GM12878 (cell line): Measurements from ENCODE around the gene ZNF827. TPM values are rescaled to one million over a fixed set of nuclear protein-coding genes. Genes with fewer than 3 reads are reported as not detected.
A peak's percentile ranks its signal among the peaks of the same experiment; 100 is the strongest.

ENCODE experiments used
- ATAC-seq: fragments of 200-7000 bp; cut with Tn5 transposase; 3 replicates; pipeline ENCODE4 v1.9.1; 2020; ENCODE audit warnings: mild to moderate bottlenecking, moderate library complexity
- BruUV-seq: library from RNA; stranded (reverse); fragments of 400-500 nt; replicated peaks from 2 replicates; lab custom pipeline; 2021; lab: Mats Ljungman, UMichigan
- CTCF ChIA-PET: fragments of 300-600 bp; sonication (Branson Sonifier 250); formaldehyde crosslinking; extraction: SDS; loops from one replicate; lab custom pipeline; 2021; ENCODE audit warnings: inconsistent platforms; lab: Yijun Ruan, JAX
- POLR2A ChIA-PET: fragments of 350-600 bp; formaldehyde crosslinking; extraction: SDS; loops from one replicate; lab custom pipeline; 2021; ENCODE audit warnings: inconsistent platforms; lab: Charles Lee
- RAD21 ChIA-PET: fragments of 300-600 bp; sonication (Branson Sonifier 250); formaldehyde crosslinking; loops from one replicate; lab custom pipeline; 2023; ENCODE audit warnings: antibody characterized with exemption; ENCODE audit not compliant: unreplicated experiment; lab: Charles Lee
- SMC1A ChIA-PET: fragments of 300-600 bp; sonication (Branson Sonifier 250); formaldehyde crosslinking; loops from one replicate; lab custom pipeline; 2023; ENCODE audit not compliant: unreplicated experiment, uncharacterized antibody; lab: Charles Lee
- DNase-seq: peaks from one replicate; pipeline ENCODE4 v3.0.0-alpha.2; 2011; ENCODE audit warnings: low read depth, low spot score
- FAIRE-seq: peaks from 3 replicates; lab custom pipeline; 2011; peaks lifted over from hg19 to GRCh38; lab: Jason Lieb, UNC
- H2AFZ ChIP-seq: 2 replicates; pipeline ENCODE4 v1.6.0; 2011; ENCODE audit warnings: low read depth, low read length, control low read depth; ENCODE audit not compliant: control insufficient read depth
- H3K27ac ChIP-seq: 2 replicates; pipeline ENCODE4 v1.5.1; 2011; ENCODE audit warnings: control low read depth; ENCODE audit not compliant: control insufficient read depth, insufficient read depth
- H3K27me3 ChIP-seq, 2 experiments: replicated peaks in 1 of 2; 2 replicates each; pipeline versions ENCODE4 v1.6.0 to v1.6.1; 2011; ENCODE audit warnings: low read length in 1 of 2; ENCODE audit not compliant: control insufficient read depth in 2 of 2, insufficient read depth in 2 of 2
- H3K36me3 ChIP-seq, 2 experiments: 2 replicates each; pipeline ENCODE4 v1.5.1; 2011; ENCODE audit warnings: low read length in 1 of 2; ENCODE audit not compliant: control insufficient read depth in 2 of 2, insufficient read depth in 2 of 2
- H3K4me1 ChIP-seq: 2 replicates; pipeline ENCODE4 v1.6.1; 2011; ENCODE audit warnings: mild to moderate bottlenecking, low read length, moderate library complexity, mixed read lengths; ENCODE audit not compliant: control insufficient read depth, insufficient read depth
- H3K4me2 ChIP-seq: 2 replicates; pipeline ENCODE4 v1.6.0; 2011; ENCODE audit warnings: control low read depth; ENCODE audit not compliant: control insufficient read depth, insufficient read depth
- H3K4me3 ChIP-seq: fragments of 200-600 bp; sonication (generic); 2 replicates; pipeline ENCODE4 v1.5.1; 2016
- H3K79me2 ChIP-seq: 2 replicates; pipeline ENCODE4 v1.6.0; 2011; ENCODE audit warnings: low read length; ENCODE audit not compliant: control insufficient read depth, insufficient read depth
- H3K9ac ChIP-seq: 2 replicates; pipeline ENCODE4 v1.8.0; 2011; ENCODE audit warnings: low read length, control low read depth, mixed read lengths; ENCODE audit not compliant: control insufficient read depth, insufficient read depth
- H3K9me3 ChIP-seq: replicated peaks from 3 replicates; pipeline ENCODE4 v1.5.1; 2011; ENCODE audit warnings: mild to moderate bottlenecking, low read length; ENCODE audit not compliant: control insufficient read depth, insufficient read depth
- H4K20me1 ChIP-seq: 2 replicates; pipeline ENCODE4 v1.6.0; 2011; ENCODE audit not compliant: control insufficient read depth, insufficient read depth
- ASH2L ChIP-seq: fragments of 300-600, 200-600 bp; sonication (generic); IDR thresholded peaks from 2 replicates; pipeline ENCODE4 v1.6.1; 2017; ENCODE audit warnings: low read depth, mild to moderate bottlenecking, borderline replicate concordance
- E2F4 ChIP-seq: IDR thresholded peaks from 2 replicates; pipeline ENCODE4 v1.6.1; 2012; ENCODE audit warnings: low read depth, low read length, improper control_type of control experiment
- IKZF1 ChIP-seq: fragments of 450-650 bp; conservative IDR thresholded peaks from 2 replicates; pipeline ENCODE4 v1.6.1; 2017; ENCODE audit warnings: antibody characterized with exemption, mild to moderate bottlenecking
- LARP7 ChIP-seq: fragments of 450-650 bp; IDR thresholded peaks from 2 replicates; pipeline ENCODE4 v1.6.1; 2017; ENCODE audit warnings: mild to moderate bottlenecking
- NFYB ChIP-seq: IDR thresholded peaks from 2 replicates; pipeline ENCODE4 v1.6.1; 2011; ENCODE audit warnings: low read depth, mild to moderate bottlenecking, low read length, improper control_type of control experiment, moderate library complexity; ENCODE audit not compliant: insufficient read depth
- SPI1 ChIP-seq: IDR thresholded peaks from 2 replicates; pipeline ENCODE4 v1.6.1; 2011; ENCODE audit warnings: low read depth, mild to moderate bottlenecking, low read length, moderate library complexity, borderline replicate concordance; ENCODE audit not compliant: insufficient read depth
- TCF3 ChIP-seq: IDR thresholded peaks from 2 replicates; pipeline ENCODE4 v1.6.1; 2012; ENCODE audit warnings: low read depth, mild to moderate bottlenecking, low read length, borderline replicate concordance; ENCODE audit not compliant: insufficient read depth
- WRNIP1 ChIP-seq: IDR thresholded peaks from 2 replicates; pipeline ENCODE4 v1.6.1; 2011; ENCODE audit warnings: low read depth, low read length, improper control_type of control experiment, borderline replicate concordance
- YBX1 ChIP-seq: fragments of 450-650 bp; IDR thresholded peaks from 2 replicates; pipeline ENCODE4 v1.6.1; 2016; ENCODE audit warnings: antibody characterized with exemption
- ZNF384 ChIP-seq: IDR thresholded peaks from 2 replicates; pipeline ENCODE4 v1.6.1; 2012; ENCODE audit warnings: low read depth, mild to moderate bottlenecking, low read length, improper control_type of control experiment, borderline replicate concordance
- ZZZ3 ChIP-seq: IDR thresholded peaks from 2 replicates; pipeline ENCODE4 v1.6.1; 2011; ENCODE audit warnings: low read depth; ENCODE audit not compliant: control insufficient read depth, insufficient read length
- WGBS: methylation state at CpG from one replicate; pipeline ENCODE4 v1.1.6; 2016; ENCODE audit warnings: low lambda C conversion rate; ENCODE audit not compliant: insufficient replicate concordance, insufficient coverage; ENCODE audit errors: missing lambda C conversion rate; 5-methylcytosine and 5-hydroxymethylcytosine counted together
- in situ Hi-C: fragments of 300-500 bp; cut with MboI; formaldehyde crosslinking; loops from 9 replicates; pipeline ENCODE4 v1.14.3; 2018; ENCODE audit warnings: mixed read lengths
- intact Hi-C: fragments of 100-400 bp; cut with micrococcal nuclease; formaldehyde crosslinking; loops from one replicate; pipeline ENCODE4 v1.14.2; 2022; ENCODE audit not compliant: unreplicated experiment
- polyA plus RNA-seq, 11 experiments: library from polyadenylated mRNA; depleted of rRNA in 4 of 11; unstranded in 6 of 11; stranded (reverse) in 5 of 11; fragments of >200 nt; fragmentation: Nextera tagmentation in 4 of 11; fragmentation: Illumina TruSeq in 1 of 11; extraction: Ambion mirVana in 4 of 11; extraction: Trizol in 1 of 11; gene quantifications; 1 replicate in 1 of 11; 2 replicates in 10 of 11; pipeline versions ENCODE4 v1.2.1 to v1.2.3, GENCODE V29; 2011 to 2016; ENCODE audit warnings: inconsistent platforms in 2 of 11, missing spikeins in 2 of 11, low read depth in 1 of 11
- total RNA-seq, 4 experiments: library from RNA; depleted of rRNA in 3 of 4; stranded (reverse); fragments of >200 nt in 3 of 4; fragmentation: Illumina TruSeq in 1 of 4; extraction: Trizol in 1 of 4; gene quantifications; 2 replicates each; pipeline versions ENCODE4 v1.2.1 to v1.2.3, GENCODE V29; 2013 to 2021
- TF ChIP-seq, protein P1 (sequence below): IDR thresholded peaks from 2 replicates; pipeline ENCODE4 v1.6.1; 2011; ENCODE audit warnings: borderline replicate concordance, low read depth, mild to moderate bottlenecking, moderate library complexity, low read length; ENCODE audit not compliant: insufficient read depth, poor library complexity, severe bottlenecking
- TF ChIP-seq, protein P2 (sequence below): fragments of 450-650 bp; IDR thresholded peaks from 2 replicates; pipeline ENCODE4 v1.6.1; 2016; ENCODE audit warnings: mild to moderate bottlenecking
- TF ChIP-seq, protein P3 (sequence below): fragments of 450-650 bp; IDR thresholded peaks from 2 replicates; pipeline ENCODE4 v1.6.1; 2018; ENCODE audit warnings: mild to moderate bottlenecking, low read depth, moderate library complexity; ENCODE audit not compliant: partially characterized antibody
- TF ChIP-seq, protein P4 (sequence below): IDR thresholded peaks from 2 replicates; pipeline ENCODE4 v1.6.1; 2012; ENCODE audit warnings: low read length, inconsistent platforms

Gene ZNF827
- total and polyA plus RNA-seq, 10 of the 15 experiments (the other 5 are each of a cell fraction or from before 2014, with no cell fraction given) = 3.8 to 31.5 (median 13.6) TPM

DNA sequence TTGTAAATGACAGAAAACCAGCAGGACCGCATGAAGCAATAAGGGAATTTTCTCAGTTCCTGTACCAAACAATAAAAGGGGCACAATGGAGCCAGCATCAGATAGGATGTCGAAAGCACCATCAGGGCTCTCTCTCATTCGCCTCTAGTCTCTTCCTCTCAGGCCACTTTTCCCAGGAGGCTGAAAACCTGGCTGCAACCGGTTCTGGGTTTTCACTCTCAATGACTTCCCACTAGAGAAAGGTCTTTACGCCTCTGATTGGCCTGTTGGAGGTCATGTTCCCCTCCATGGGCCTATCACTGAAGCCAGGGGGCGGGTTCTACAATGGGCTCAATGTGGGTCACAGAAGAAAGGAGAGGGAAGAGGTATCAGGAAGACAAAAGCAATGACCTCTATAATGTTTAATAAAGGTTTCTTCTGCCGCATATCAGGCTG, 29.3 kb downstream of the ZNF827 start:
- FAIRE-seq (no peak), DNase-seq (no peak), ATAC-seq (peak; percentile 85)
- Histone ChIP-seq H3K9ac (no peak overlapping the region), H3K79me2 (peaks cover 75% of the 10 kb centered on the region), H3K27me3 (no peaks in the 10 kb centered on the region), H3K4me1 (peaks cover 5% of the 10 kb centered on the region; the same call in 1 of the 2 replicates), H3K9me3 (no peaks in the 10 kb centered on the region), H2AFZ (no peak overlapping the region), H3K4me2 (no peak overlapping the region)
- CTCF ChIA-PET = no interaction called here
- RAD21 ChIA-PET = no interaction called here
- POLR2A ChIA-PET = interaction anchor here (0.9 kb wide), 1 partner anchor 23 kb away, joined by 3 read pairs; no protein-coding TSS in a partner anchor
- TF ChIP-seq ASH2L (no peak), NFYB (peak; percentile 76), YBX1 (no peak), IKZF1 (no peak), WRNIP1 (no peak), ZNF384 (no peak), TCF3 (no peak), E2F4 (no peak), SPI1 (no peak), LARP7 (no peak), ZZZ3 (no peak)
- TF ChIP-seq, protein P1, sequence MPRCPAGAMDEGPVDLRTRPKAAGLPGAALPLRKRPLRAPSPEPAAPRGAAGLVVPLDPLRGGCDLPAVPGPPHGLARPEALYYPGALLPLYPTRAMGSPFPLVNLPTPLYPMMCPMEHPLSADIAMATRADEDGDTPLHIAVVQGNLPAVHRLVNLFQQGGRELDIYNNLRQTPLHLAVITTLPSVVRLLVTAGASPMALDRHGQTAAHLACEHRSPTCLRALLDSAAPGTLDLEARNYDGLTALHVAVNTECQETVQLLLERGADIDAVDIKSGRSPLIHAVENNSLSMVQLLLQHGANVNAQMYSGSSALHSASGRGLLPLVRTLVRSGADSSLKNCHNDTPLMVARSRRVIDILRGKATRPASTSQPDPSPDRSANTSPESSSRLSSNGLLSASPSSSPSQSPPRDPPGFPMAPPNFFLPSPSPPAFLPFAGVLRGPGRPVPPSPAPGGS = no peak
- TF ChIP-seq, protein P2, sequence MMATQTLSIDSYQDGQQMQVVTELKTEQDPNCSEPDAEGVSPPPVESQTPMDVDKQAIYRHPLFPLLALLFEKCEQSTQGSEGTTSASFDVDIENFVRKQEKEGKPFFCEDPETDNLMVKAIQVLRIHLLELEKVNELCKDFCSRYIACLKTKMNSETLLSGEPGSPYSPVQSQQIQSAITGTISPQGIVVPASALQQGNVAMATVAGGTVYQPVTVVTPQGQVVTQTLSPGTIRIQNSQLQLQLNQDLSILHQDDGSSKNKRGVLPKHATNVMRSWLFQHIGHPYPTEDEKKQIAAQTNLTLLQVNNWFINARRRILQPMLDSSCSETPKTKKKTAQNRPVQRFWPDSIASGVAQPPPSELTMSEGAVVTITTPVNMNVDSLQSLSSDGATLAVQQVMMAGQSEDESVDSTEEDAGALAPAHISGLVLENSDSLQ = peak; percentile 43; the same call in 1 of the 2 replicates
- TF ChIP-seq, protein P3, sequence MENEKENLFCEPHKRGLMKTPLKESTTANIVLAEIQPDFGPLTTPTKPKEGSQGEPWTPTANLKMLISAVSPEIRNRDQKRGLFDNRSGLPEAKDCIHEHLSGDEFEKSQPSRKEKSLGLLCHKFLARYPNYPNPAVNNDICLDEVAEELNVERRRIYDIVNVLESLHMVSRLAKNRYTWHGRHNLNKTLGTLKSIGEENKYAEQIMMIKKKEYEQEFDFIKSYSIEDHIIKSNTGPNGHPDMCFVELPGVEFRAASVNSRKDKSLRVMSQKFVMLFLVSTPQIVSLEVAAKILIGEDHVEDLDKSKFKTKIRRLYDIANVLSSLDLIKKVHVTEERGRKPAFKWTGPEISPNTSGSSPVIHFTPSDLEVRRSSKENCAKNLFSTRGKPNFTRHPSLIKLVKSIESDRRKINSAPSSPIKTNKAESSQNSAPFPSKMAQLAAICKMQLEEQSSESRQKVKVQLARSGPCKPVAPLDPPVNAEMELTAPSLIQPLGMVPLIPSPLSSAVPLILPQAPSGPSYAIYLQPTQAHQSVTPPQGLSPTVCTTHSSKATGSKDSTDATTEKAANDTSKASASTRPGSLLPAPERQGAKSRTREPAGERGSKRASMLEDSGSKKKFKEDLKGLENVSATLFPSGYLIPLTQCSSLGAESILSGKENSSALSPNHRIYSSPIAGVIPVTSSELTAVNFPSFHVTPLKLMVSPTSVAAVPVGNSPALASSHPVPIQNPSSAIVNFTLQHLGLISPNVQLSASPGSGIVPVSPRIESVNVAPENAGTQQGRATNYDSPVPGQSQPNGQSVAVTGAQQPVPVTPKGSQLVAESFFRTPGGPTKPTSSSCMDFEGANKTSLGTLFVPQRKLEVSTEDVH = no peak
- TF ChIP-seq, protein P4, sequence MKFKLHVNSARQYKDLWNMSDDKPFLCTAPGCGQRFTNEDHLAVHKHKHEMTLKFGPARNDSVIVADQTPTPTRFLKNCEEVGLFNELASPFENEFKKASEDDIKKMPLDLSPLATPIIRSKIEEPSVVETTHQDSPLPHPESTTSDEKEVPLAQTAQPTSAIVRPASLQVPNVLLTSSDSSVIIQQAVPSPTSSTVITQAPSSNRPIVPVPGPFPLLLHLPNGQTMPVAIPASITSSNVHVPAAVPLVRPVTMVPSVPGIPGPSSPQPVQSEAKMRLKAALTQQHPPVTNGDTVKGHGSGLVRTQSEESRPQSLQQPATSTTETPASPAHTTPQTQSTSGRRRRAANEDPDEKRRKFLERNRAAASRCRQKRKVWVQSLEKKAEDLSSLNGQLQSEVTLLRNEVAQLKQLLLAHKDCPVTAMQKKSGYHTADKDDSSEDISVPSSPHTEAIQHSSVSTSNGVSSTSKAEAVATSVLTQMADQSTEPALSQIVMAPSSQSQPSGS = no peak
- TF ChIP-seq, all 136 proteins: peak for 2
- H3K4me3 ChIP-seq = no peak overlapping the region
- no peak overlapping the region for H3K27ac ChIP-seq
- peaks cover 0 to 3% of the 10 kb centered on the region in 2 experiments; a peak in 3 of 4 replicates for H3K36me3 ChIP-seq
- SMC1A ChIA-PET = interaction anchor here (2.7 kb wide), 1 partner anchor 19 kb away, joined by 8 read pairs; no protein-coding TSS in a partner anchor
- no TSS peak for BruUV-seq
- intact Hi-C loops (no loop called here), in situ Hi-C loops (no loop called here)
- WGBS = 59% methylated on average over 7 of the region's 7 CpGs
- H4K20me1 ChIP-seq = no peaks in the 10 kb centered on the region
